MM.1S (cell line): ENCODE measurements around the gene ZBTB44.

ENCODE experiments used
- EZH2 ChIP-seq: fragments of 300-600 bp; sonication (generic); optimal IDR thresholded peaks from 2 replicates; pipeline ENCODE3; 2017; ENCODE audit warnings: low read depth, mild to moderate bottlenecking, antibody characterized with exemption, low read length, mixed read lengths
- EZH2phosphoT487 ChIP-seq: fragments of 300-600 bp; sonication (generic); IDR thresholded peaks from 2 replicates; pipeline ENCODE4 v1.6.1; 2018; ENCODE audit warnings: antibody characterized with exemption, low read length
- TF ChIP-seq, protein P1 (sequence below): fragments of 300-600 bp; sonication (generic); IDR thresholded peaks from 2 replicates; pipeline ENCODE4 v1.5.1; 2016; ENCODE audit warnings: antibody characterized with exemption, low read length, mixed read lengths

DNA sequence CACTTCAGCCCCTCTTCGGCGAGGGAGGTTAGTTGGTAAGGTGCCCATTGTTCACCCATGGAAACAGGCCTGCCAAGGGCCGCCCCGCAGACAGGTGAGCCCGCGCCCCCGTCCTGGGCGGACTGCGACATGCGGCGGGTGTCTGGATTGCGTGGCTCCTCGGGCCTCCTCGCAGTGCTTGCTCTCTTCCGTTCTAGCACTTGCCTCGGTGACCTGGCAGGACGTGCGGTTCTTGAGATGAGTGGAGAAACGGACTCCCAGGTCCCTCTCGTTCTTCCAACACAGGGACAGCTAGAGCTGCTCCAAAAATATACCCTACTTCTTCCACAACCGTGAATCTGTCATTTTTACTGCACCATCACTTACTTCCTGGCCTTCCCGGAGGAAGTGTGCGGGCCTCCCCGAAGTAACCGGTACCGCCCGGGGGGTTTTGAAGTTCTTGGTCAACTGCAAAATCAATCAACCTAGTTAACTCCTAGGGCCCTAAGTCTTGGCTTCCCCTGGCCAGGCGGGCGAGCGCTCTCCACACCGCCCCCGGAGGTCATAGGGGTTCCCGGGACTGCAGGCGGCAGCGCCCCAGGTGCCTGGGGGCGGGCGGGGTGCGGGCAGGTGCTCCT, 745 bp upstream of the ZBTB44 start:
- TF ChIP-seq, protein P1, sequence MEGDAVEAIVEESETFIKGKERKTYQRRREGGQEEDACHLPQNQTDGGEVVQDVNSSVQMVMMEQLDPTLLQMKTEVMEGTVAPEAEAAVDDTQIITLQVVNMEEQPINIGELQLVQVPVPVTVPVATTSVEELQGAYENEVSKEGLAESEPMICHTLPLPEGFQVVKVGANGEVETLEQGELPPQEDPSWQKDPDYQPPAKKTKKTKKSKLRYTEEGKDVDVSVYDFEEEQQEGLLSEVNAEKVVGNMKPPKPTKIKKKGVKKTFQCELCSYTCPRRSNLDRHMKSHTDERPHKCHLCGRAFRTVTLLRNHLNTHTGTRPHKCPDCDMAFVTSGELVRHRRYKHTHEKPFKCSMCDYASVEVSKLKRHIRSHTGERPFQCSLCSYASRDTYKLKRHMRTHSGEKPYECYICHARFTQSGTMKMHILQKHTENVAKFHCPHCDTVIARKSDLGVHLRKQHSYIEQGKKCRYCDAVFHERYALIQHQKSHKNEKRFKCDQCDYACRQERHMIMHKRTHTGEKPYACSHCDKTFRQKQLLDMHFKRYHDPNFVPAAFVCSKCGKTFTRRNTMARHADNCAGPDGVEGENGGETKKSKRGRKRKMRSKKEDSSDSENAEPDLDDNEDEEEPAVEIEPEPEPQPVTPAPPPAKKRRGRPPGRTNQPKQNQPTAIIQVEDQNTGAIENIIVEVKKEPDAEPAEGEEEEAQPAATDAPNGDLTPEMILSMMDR: peak; percentile 66
- TF ChIP-seq EZH2: no peak
- no peak for TF ChIP-seq EZH2phosphoT487
